Breast epithelium (tissue), 3 donors: Measurements from ENCODE around the gene HTT.

Experiments used
- CTCF ChIP-seq, 3 donors: fragments of 450-650 bp; IDR thresholded peaks; one replicate each; pipeline ENCODE4 v1.5.1; 2016 to 2017; ENCODE audit warnings: antibody characterized with exemption in 3 of 3, mild to moderate bottlenecking in 3 of 3, moderate library complexity in 3 of 3
- POLR2A ChIP-seq: fragments of 450-650 bp; IDR thresholded peaks from one replicate; pipeline ENCODE4 v1.6.1; 2016; ENCODE audit warnings: antibody characterized with exemption, mild to moderate bottlenecking, moderate library complexity
- POLR2AphosphoS5 ChIP-seq, 3 donors: sonication (generic); formaldehyde crosslinking; IDR thresholded peaks; one replicate each; pipeline ENCODE4 v1.6.1; 2017; ENCODE audit warnings: antibody characterized with exemption in 3 of 3

GRCh38 chr4:3290889-3291321 lies 216.4 kb downstream of the HTT start:
- TF ChIP-seq POLR2A: no peak
- no peak for TF ChIP-seq CTCF (IDR thresholded peaks at IDR 0.05)
- no peak for TF ChIP-seq POLR2AphosphoS5 (IDR thresholded peaks at IDR 0.05)
